22Rv1 (cell line): ENCODE data around the gene TAPBP.
A peak's percentile ranks its signal among the peaks of the same experiment; 100 is the strongest.

Experiments
- H3K27ac ChIP-seq: fragments of 450-650 bp; 2 replicates; pipeline ENCODE4 v1.5.1; 2017
- ZFX ChIP-seq: fragments of 450-650 bp; IDR thresholded peaks from 2 replicates; pipeline ENCODE4 v1.6.1; 2017; ENCODE audit warnings: antibody characterized with exemption, borderline replicate concordance
- TF ChIP-seq, protein P1 (sequence below): fragments of 450-650 bp; IDR thresholded peaks from 2 replicates; pipeline ENCODE4 v1.5.1; 2017; ENCODE audit warnings: mild to moderate bottlenecking

TAPBP gene

DNA sequence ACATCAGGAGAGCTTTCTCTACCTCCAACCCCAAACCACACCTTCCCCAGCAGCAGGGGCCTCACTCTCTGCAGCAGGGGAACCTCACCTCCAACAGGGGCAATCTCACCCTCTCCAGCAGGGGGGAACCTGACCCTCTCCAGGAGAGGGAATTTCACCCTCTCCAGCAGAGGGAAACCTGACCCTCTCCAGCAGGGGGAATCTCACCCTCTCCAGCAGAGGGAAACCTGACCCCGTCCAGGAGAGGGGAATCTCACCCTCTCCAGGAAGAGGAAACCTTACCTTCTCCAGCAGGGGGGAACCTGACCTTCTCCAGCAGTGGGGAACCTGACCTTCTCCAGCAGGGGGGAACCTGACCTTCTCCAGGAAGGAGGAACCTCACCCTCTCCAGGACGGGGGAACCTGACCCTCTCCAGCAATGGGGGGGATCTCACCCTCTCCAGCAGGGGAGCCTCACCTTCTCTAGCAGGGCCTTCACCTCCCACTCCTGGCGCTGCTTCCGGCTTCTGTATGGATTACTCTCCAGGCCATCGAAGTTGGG lies 33.8 kb downstream of the TAPBP start:
- TF ChIP-seq ZFX: no peak
- TF ChIP-seq, protein P1, sequence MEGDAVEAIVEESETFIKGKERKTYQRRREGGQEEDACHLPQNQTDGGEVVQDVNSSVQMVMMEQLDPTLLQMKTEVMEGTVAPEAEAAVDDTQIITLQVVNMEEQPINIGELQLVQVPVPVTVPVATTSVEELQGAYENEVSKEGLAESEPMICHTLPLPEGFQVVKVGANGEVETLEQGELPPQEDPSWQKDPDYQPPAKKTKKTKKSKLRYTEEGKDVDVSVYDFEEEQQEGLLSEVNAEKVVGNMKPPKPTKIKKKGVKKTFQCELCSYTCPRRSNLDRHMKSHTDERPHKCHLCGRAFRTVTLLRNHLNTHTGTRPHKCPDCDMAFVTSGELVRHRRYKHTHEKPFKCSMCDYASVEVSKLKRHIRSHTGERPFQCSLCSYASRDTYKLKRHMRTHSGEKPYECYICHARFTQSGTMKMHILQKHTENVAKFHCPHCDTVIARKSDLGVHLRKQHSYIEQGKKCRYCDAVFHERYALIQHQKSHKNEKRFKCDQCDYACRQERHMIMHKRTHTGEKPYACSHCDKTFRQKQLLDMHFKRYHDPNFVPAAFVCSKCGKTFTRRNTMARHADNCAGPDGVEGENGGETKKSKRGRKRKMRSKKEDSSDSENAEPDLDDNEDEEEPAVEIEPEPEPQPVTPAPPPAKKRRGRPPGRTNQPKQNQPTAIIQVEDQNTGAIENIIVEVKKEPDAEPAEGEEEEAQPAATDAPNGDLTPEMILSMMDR: peak; percentile 38
- H3K27ac ChIP-seq: no peak overlapping the region

DNA sequence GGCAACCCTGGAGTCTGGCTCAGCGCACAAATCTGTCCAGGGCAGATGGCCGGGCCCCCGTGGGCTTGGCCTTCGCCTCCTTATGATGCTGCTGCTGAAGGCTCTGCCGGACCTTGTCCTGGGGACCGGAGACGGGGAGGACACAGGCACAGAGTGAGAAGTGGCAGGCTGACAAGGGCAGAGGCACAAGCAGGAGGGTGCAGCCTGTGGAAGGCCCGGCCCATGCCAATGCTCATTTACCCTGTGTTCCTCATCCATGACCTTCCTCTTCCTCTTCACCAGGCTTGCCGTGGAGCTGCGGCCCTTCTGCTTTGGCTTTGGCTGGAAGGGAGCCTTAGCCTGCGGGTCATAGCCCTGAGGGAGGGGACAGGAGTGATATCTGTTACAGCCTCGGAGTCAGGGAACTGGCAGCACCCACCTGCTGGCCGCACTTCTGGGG lies 34.6 kb downstream of the TAPBP start:
- TF ChIP-seq ZFX: no peak
- TF ChIP-seq, protein P1: no peak
- H3K27ac ChIP-seq: 0 out of 2 replicates have a peak overlapping the region, but pooled peaks have one; percentile 93

DNA sequence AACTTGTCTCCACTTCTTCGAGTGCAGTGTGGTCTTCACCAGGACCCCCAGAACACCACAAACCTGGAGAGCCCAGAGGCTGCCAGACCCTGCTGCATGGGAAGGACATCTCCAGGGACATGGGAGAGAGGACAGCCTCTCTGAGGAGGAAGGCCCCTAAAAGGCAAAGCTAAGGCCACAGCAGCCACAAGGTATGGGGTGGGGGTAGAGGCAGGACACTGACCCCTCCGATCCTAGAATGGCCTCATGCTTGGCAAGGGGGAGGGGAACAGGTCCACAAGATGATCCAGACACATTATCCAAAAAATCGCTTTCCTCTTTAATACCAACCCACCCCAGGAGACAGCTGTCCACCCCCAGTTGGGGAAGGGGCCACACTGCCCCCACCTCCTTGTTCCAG lies 35.1 kb downstream of the TAPBP start:
- TF ChIP-seq ZFX: no peak
- TF ChIP-seq, protein P1: no peak
- H3K27ac ChIP-seq: peak overlapping the region; percentile 93

DNA sequence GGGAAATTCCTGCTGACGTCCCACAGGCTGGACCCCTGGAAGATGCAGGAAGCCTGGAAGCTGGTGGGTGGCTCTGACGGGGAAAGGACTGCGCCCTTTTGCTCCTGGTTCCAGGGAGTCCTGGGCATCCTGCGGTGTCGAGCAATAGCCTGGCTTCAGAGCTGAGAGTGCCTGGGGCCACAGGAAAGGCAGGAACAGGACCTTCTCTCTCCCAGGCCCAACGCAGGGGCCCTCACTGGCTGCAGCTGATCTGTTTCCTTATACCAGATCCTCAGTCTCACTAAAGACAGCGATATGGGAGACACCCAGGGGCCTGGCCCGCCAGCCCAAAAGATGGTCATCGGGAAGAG lies 35.5 kb downstream of the TAPBP start:
- peak overlapping the region; percentile 93 for H3K27ac ChIP-seq

DNA sequence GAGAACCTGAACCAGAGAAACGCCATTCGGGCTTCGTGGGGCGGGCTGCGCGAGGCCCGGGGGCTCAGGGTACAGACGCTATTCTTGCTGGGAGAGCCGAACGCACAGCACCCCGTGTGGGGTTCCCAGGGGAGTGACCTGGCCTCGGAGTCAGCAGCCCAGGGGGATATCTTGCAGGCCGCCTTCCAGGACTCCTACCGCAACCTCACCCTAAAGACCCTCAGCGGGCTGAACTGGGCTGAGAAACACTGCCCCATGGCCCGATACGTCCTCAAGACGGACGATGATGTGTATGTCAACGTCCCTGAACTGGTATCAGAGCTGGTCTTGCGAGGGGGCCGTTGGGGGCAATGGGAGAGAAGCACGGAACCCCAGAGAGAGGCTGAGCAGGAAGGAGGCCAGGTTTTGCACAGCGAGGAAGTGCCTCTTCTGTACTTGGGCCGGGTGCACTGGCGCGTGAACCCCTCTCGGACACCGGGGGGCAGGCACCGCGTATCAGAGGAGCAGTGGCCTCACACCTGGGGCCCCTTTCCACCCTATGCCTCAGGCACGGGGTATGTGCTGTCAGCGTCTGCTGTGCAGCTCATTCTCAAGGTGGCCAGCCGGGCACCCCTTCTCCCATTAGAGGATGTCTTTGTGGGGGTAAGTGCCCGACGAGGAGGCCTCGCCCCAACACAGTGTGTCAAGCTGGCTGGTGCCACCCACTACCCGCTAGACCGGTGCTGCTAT lies 36.1 kb downstream of the TAPBP start:
- TF ChIP-seq ZFX: no peak
- TF ChIP-seq, protein P1: no peak
- peak overlapping the region; percentile 93 for H3K27ac ChIP-seq

More for the DNA sequence above, 35.5 kb downstream of the TAPBP start:
- TF ChIP-seq, protein P1: no peak

DNA sequence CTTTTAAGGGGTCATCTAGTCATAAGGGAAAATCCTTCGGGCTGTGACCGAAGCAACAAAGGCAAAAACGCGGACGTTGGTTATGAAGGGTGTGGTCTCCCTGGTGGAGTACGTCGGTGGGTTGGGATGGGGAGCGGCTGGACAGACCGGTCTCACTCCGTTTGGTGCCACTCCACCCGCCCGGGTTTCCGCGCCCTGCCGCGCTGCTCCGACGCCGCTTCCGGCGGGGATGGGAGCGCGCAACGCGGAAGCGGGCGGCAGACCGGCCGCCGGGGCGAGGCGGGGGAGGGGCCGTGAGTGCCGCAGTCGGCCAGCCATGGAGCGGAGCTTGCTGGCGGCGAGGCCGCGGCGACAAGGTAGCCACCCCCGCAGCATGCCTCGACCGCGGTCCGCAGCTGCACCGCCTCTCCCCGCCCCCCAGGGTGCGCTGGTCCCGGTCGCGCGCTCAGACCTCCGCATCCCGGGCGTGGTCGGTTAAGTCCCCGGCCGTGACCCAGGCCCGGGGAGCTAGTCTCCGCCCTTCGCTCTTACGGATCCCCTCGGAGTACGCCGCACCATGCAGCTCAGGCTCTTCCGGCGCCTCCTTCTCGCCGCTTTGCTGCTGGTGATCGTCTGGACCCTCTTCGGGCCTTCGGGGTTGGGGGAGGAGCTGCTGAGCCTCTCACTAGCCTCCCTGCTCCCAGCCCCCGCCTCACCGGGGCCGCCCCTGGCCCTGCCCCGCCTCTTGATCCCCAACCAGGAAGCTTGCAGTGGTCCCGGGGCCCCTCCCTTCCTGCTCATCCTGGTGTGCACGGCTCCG lies 36.8 kb downstream of the TAPBP start, which contains the start of gene B3GALT4:
TSS of gene B3GALT4 (plus strand) at position 260 of the 799 bp plus-strand sequence. CDS start at position 557, 297 bp downstream.
- TF ChIP-seq, protein P1: peak; percentile 52
- no peak for TF ChIP-seq ZFX
- peak within 1 kb of the TSS; percentile 93 for H3K27ac ChIP-seq

DNA sequence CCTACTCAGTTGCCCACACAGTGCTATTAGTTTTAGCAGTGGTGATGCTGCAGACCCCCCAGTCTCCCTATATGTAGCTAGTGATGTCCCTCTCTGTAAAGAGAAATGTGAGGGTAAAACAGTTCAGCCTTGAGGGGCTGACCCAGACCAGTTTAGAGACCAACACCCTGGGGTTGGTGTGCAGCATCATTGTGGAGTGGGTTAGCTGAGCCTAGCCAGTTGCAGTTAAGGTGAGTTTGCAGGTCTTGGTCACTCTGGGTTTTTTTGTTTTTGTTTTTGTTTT lies 37.4 kb downstream of the TAPBP start:
- TF ChIP-seq ZFX: no peak
- TF ChIP-seq, protein P1: no peak
- H3K27ac ChIP-seq: peak overlapping the region; percentile 93

DNA sequence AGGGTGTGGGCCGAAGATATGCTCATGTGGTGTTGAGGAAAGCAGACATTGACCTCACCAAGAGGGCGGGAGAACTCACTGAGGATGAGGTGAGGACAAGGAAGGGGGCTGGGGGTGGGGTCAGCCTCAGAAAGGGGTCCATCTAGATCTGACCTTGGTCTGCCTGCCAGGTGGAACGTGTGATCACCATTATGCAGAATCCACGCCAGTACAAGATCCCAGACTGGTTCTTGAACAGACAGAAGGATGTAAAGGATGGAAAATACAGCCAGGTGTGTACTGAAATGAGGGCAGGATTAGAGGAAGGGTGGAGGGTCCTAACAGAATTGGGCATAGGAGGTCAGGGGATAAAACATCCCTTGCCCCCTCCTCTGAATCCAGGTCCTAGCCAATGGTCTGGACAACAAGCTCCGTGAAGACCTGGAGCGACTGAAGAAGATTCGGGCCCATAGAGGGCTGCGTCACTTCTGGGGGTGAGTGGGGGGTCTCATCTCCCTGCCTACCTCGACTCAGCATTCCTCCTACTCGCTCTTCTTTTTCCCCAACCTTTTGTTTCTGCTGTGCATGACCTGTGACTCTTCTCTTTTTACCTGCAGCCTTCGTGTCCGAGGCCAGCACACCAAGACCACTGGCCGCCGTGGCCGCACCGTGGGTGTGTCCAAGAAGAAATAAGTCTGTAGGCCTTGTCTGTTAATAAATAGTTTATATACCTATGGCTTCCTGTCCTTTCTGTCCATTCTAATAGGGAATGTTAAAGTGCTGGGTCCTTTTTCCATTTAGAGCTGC lies 37.9 kb downstream of the TAPBP start:
- H3K27ac ChIP-seq: peak overlapping the region; percentile 93
